ENCODE measurements around the gene CXCL14. TPM values are rescaled to one million over a fixed set of nuclear protein-coding genes. Genes with fewer than 3 reads are reported as not detected.

CXCL14 gene
- polyA plus RNA-seq, 1 of the 3 experiments (the other 2 are of a cell fraction): 0.05 TPM

GRCh38 chr5:135608761-135609443 is 30.1 kb upstream of the CXCL14 start (continued):
- TF ChIP-seq IRF3 (IDR thresholded peaks at IDR 0.05; ENCODE audit: low read depth, low read length): no peak
- TF ChIP-seq FOXJ3 (CRISPR knock-in tag; IDR thresholded peaks at IDR 0.05): no peak
- no peak for TF ChIP-seq TAF1 (IDR thresholded peaks at IDR 0.05; ENCODE audit: borderline replicate concordance, low read depth, low read length)
- TF ChIP-seq NRF1 (IDR thresholded peaks at IDR 0.05; ENCODE audit: low read depth, low read length): no peak
- no peak for TF ChIP-seq YY1 (IDR thresholded peaks at IDR 0.05; ENCODE audit: low read depth)
- no peak for TF ChIP-seq RCOR1 (IDR thresholded peaks at IDR 0.05; ENCODE audit: low read length)
- TF ChIP-seq ZBTB33 (IDR thresholded peaks at IDR 0.05; ENCODE audit: borderline replicate concordance, low read depth): no peak

GRCh38 chr5:135608361-135608760 is 29.6 kb upstream of the CXCL14 start:
- no peaks in the 10 kb centered on the region for H3K9me3 ChIP-seq
- no peak for DNase-seq
- TF ChIP-seq POLR2AphosphoS5 (IDR thresholded peaks at IDR 0.05; ENCODE audit: low read depth, low read length) (no peak), ZBTB33 (IDR thresholded peaks at IDR 0.05; ENCODE audit: borderline replicate concordance, low read depth) (no peak), EZH2phosphoT487 (IDR thresholded peaks at IDR 0.05; ENCODE audit: borderline replicate concordance, low read depth) (no peak), TEAD4 (IDR thresholded peaks at IDR 0.05; ENCODE audit: borderline replicate concordance, insufficient read depth) (no peak), FOXJ3 (CRISPR knock-in tag; IDR thresholded peaks at IDR 0.05) (no peak), GABPA (IDR thresholded peaks at IDR 0.05; ENCODE audit: low read depth) (no peak), CHD2 (IDR thresholded peaks at IDR 0.05; ENCODE audit: low read length, partially characterized antibody) (no peak), RAD21 (IDR thresholded peaks at IDR 0.05; ENCODE audit: low read length) (no peak), SIN3A (IDR thresholded peaks at IDR 0.05; ENCODE audit: borderline replicate concordance, low read depth, low read length) (no peak), CTCF (IDR thresholded peaks at IDR 0.05) (no peak), RCOR1 (IDR thresholded peaks at IDR 0.05; ENCODE audit: low read length) (no peak), YY1 (IDR thresholded peaks at IDR 0.05; ENCODE audit: low read depth) (no peak), MEF2A (IDR thresholded peaks at IDR 0.05; ENCODE audit: borderline replicate concordance, low read depth) (no peak), FOXM1 (IDR thresholded peaks at IDR 0.05; ENCODE audit: low read depth) (no peak), USF2 (IDR thresholded peaks at IDR 0.05; ENCODE audit: borderline replicate concordance, low read depth, low read length) (no peak), GATA2 (CRISPR knock-in tag; IDR thresholded peaks at IDR 0.05) (no peak), ELF1 (IDR thresholded peaks at IDR 0.05) (no peak)
- CTCF ChIA-PET: interaction anchor here (0.7 to 1.2 kb wide), 2 partner anchors 47 to 57 kb away, joined by 3 read pairs; no protein-coding TSS in a partner anchor
- no peak overlapping the region for H3K27ac ChIP-seq (ENCODE audit: low read depth in 2 of 2, low read length in 1 of 2)
- POLR2A ChIA-PET: no interaction called here
- 13% methylated on average over 2 of the region's 4 CpGs for WGBS (ENCODE audit: low lambda C conversion rate)
- no peak overlapping the region for H2AFZ ChIP-seq (ENCODE audit: low read depth)
- H3K4me3 ChIP-seq (ENCODE audit: low read depth in 2 of 2, low read length in 1 of 2): no peak overlapping the region
- H4K20me1 ChIP-seq (ENCODE audit: insufficient read depth): no peaks in the 10 kb centered on the region
- H3K9ac ChIP-seq: no peak overlapping the region
- no peak overlapping the region for H3K4me2 ChIP-seq
- H3K27me3 ChIP-seq (ENCODE audit: insufficient read depth): no peaks in the 10 kb centered on the region; the same call in 1 of the 2 replicates
- H3K4me1 ChIP-seq (ENCODE audit: control insufficient read depth in 1 of 2, insufficient read depth in 2 of 2, low read depth in 1 of 2, low read length in 1 of 2): no peaks in the 10 kb centered on the region; a peak in 1 of 4 replicates
- H3K9me2 ChIP-seq: no peaks in the 10 kb centered on the region
- no peaks in the 10 kb centered on the region for H3F3A ChIP-seq (replicated peaks; ENCODE audit: insufficient read depth)
- H3K79me2 ChIP-seq (ENCODE audit: insufficient read depth): no peaks in the 10 kb centered on the region
- H3K36me3 ChIP-seq (replicated peaks in 1 of 2; ENCODE audit: control insufficient read depth in 1 of 2, insufficient read depth in 2 of 2, low read length in 1 of 2): no peaks in the 10 kb centered on the region
